ENCODE measurements around the gene RBMS3. TPM values are rescaled to one million over a fixed set of nuclear protein-coding genes. Genes with fewer than 3 reads are reported as not detected.

The RBMS3 gene
- total RNA-seq, 3 donors from 2014 or later, result 48.4 to 117 (median 103) TPM

GRCh38 chr3:29628795-29629194 lies 347.9 kb downstream of the RBMS3 start:
- H3K4me3 ChIP-seq, result no peak overlapping the region
- no peaks in the 10 kb centered on the region for H3K9me3 ChIP-seq
- intact Hi-C loops (cut with DNase I; ENCODE audit: low total_unique reads), result loop anchor here (5.0 kb wide), 1 partner anchor 851 kb away; no protein-coding TSS in a partner anchor
- H3K4me1 ChIP-seq, result peaks cover 0 to 3% of the 10 kb centered on the region in 2 donors
- H3K27ac ChIP-seq, result no peak overlapping the region
- no peaks in the 10 kb centered on the region for H3K36me3 ChIP-seq
- H3K27me3 ChIP-seq, result no peaks in the 10 kb centered on the region
- TF ChIP-seq POLR2A (IDR thresholded peaks at IDR 0.05) (no peak), POLR2AphosphoS5 (IDR thresholded peaks at IDR 0.05) (no peak), CTCF (IDR thresholded peaks at IDR 0.05) (no peak)
- no peak for DNase-seq (ENCODE audit: low spot score in 2 of 2)

- TF ChIP-seq POLR2AphosphoS5 (IDR thresholded peaks at IDR 0.05), result no peak
- no peak for TF ChIP-seq POLR2A (IDR thresholded peaks at IDR 0.05)
- no peak for TF ChIP-seq CTCF (IDR thresholded peaks at IDR 0.05)
- peaks cover 0 to 3% of the 10 kb centered on the region in 2 donors for H3K4me1 ChIP-seq
- no peak overlapping the region for H3K27ac ChIP-seq
Measured at GRCh38 chr3:29635888-29636287, 355.0 kb downstream of the RBMS3 start.

GRCh38 chr3:29637068-29637467 lies 356.2 kb downstream of the RBMS3 start:
- no peaks in the 10 kb centered on the region for H3K36me3 ChIP-seq
- no peak for DNase-seq (ENCODE audit: low spot score in 2 of 2)
- H3K27ac ChIP-seq, result no peak overlapping the region
- H3K4me3 ChIP-seq, result no peak overlapping the region
- H3K4me1 ChIP-seq, result peaks cover 0 to 3% of the 10 kb centered on the region in 2 donors
- H3K9me3 ChIP-seq, result no peaks in the 10 kb centered on the region
- intact Hi-C loops (cut with DNase I; ENCODE audit: low total_unique reads), result no loop called here
- H3K27me3 ChIP-seq, result no peaks in the 10 kb centered on the region
- TF ChIP-seq POLR2AphosphoS5 (IDR thresholded peaks at IDR 0.05) (no peak), POLR2A (IDR thresholded peaks at IDR 0.05) (no peak), CTCF (IDR thresholded peaks at IDR 0.05) (no peak)

More at GRCh38 chr3:29635888-29636287, 355.0 kb downstream of the RBMS3 start:
- intact Hi-C loops (cut with DNase I; ENCODE audit: low total_unique reads), result no loop called here
- H3K9me3 ChIP-seq, result no peaks in the 10 kb centered on the region
- no peak for DNase-seq (ENCODE audit: low spot score in 2 of 2)
- no peaks in the 10 kb centered on the region for H3K36me3 ChIP-seq
- no peak overlapping the region for H3K4me3 ChIP-seq
- no peaks in the 10 kb centered on the region for H3K27me3 ChIP-seq

GRCh38 chr3:29639578-29640290 lies 358.9 kb downstream of the RBMS3 start:
- no peak for DNase-seq (ENCODE audit: low spot score in 2 of 2)
- intact Hi-C loops (cut with DNase I; ENCODE audit: low total_unique reads), result no loop called here
- H3K4me1 ChIP-seq, result no peaks in the 10 kb centered on the region
- TF ChIP-seq CTCF (IDR thresholded peaks at IDR 0.05) (no peak), POLR2AphosphoS5 (IDR thresholded peaks at IDR 0.05) (no peak), POLR2A (IDR thresholded peaks at IDR 0.05) (no peak)
- no peak overlapping the region for H3K4me3 ChIP-seq
- no peaks in the 10 kb centered on the region for H3K9me3 ChIP-seq
- H3K27ac ChIP-seq, result no peak overlapping the region
- H3K36me3 ChIP-seq, result no peaks in the 10 kb centered on the region
- H3K27me3 ChIP-seq, result no peaks in the 10 kb centered on the region

GRCh38 chr3:29642393-29643033 lies 361.6 kb downstream of the RBMS3 start:
- DNase-seq (ENCODE audit: low spot score in 2 of 2), result no peak
- Histone ChIP-seq H3K4me1 (no peaks in the 10 kb centered on the region), H3K36me3 (no peaks in the 10 kb centered on the region), H3K9me3 (no peaks in the 10 kb centered on the region), H3K4me3 (no peak overlapping the region), H3K27me3 (no peaks in the 10 kb centered on the region), H3K27ac (peak overlapping the region; percentile 8)
- TF ChIP-seq POLR2A (IDR thresholded peaks at IDR 0.05), result no peak
- intact Hi-C loops (cut with DNase I; ENCODE audit: low total_unique reads), result no loop called here
